IMR-90 (cell line): ENCODE results near the gene SOX6. TPM values are rescaled to one million over a fixed set of nuclear protein-coding genes. Genes with fewer than 3 reads are reported as not detected.
A peak's percentile ranks its signal among the peaks of the same experiment; 100 is the strongest.

ENCODE experiments used
- ATAC-seq: fragments of 200-7000 bp; cut with Tn5 transposase; 2 replicates; pipeline ENCODE4 v1.9.1; 2020; ENCODE audit warnings: low read depth, mild to moderate bottlenecking, moderate library complexity
- BruUV-seq: library from RNA; stranded (reverse); fragments of 400-500 nt; replicated peaks from 2 replicates; lab custom pipeline; 2021; lab: Mats Ljungman, UMichigan
- CTCF ChIA-PET: fragments of 300-600 bp; formaldehyde crosslinking; extraction: SDS; loops from one replicate; lab custom pipeline; 2021; ENCODE audit warnings: antibody characterized with exemption; lab: Yijun Ruan, JAX
- POLR2A ChIA-PET: fragments of 300-600 bp; sonication (Branson Sonifier 250); formaldehyde crosslinking; loops from one replicate; lab custom pipeline; 2022; ENCODE audit warnings: antibody characterized with exemption; ENCODE audit not compliant: unreplicated experiment; lab: Charles Lee
- DNase-seq: peaks from one replicate; pipeline ENCODE4 v3.0.0; 2013
- H2AFZ ChIP-seq: replicated peaks from 2 replicates; pipeline ENCODE3; 2013; ENCODE audit warnings: low read length, mild to moderate bottlenecking; ENCODE audit not compliant: poor library complexity
- H2AK5ac ChIP-seq: 2 replicates; pipeline ENCODE4 v1.6.1; 2013; ENCODE audit warnings: low read depth, low read length, inconsistent platforms
- H2AK9ac ChIP-seq: replicated peaks from 2 replicates; pipeline ENCODE3; 2013; ENCODE audit warnings: mild to moderate bottlenecking, low read depth, low read length, moderate library complexity; ENCODE audit not compliant: poor library complexity
- H2BK120ac ChIP-seq: 2 replicates; pipeline ENCODE4 v1.6.1; 2013; ENCODE audit warnings: low read depth, low read length, inconsistent platforms
- H2BK15ac ChIP-seq: 3 replicates; pipeline ENCODE4 v1.6.1; 2013; ENCODE audit warnings: low read depth, low read length, inconsistent platforms
- H2BK20ac ChIP-seq: 2 replicates; pipeline ENCODE4 v1.6.1; 2013; ENCODE audit warnings: low read depth, mild to moderate bottlenecking, inconsistent platforms, low read length, moderate library complexity
- H2BK5ac ChIP-seq: 2 replicates; pipeline ENCODE4 v1.6.1; 2013; ENCODE audit warnings: mild to moderate bottlenecking, low read depth, low read length, inconsistent platforms; ENCODE audit not compliant: poor library complexity, severe bottlenecking
- H3K14ac ChIP-seq: replicated peaks from 2 replicates; pipeline ENCODE4 v1.6.1; 2013; ENCODE audit warnings: low read depth, low read length, inconsistent platforms
- H3K18ac ChIP-seq: 2 replicates; pipeline ENCODE4 v1.6.1; 2013; ENCODE audit warnings: low read depth, low read length, control low read depth
- H3K23ac ChIP-seq: 2 replicates; pipeline ENCODE4 v1.6.1; 2013; ENCODE audit warnings: low read depth, low read length, inconsistent platforms
- H3K27ac ChIP-seq: 2 replicates; pipeline ENCODE4 v1.5.1; 2013; ENCODE audit warnings: mild to moderate bottlenecking, control low read depth, low read length; ENCODE audit not compliant: insufficient read depth
- H3K27me3 ChIP-seq: 2 replicates; pipeline ENCODE4 v1.6.1; 2013; ENCODE audit warnings: low read length; ENCODE audit not compliant: control insufficient read depth, insufficient read depth
- H3K36me3 ChIP-seq: 2 replicates; pipeline ENCODE4 v1.6.1; 2013; ENCODE audit warnings: low read length, mixed read lengths; ENCODE audit not compliant: control insufficient read depth, insufficient read depth
- H3K4ac ChIP-seq: 2 replicates; pipeline ENCODE4 v1.6.1; 2013; ENCODE audit warnings: low read depth, low read length, inconsistent platforms
- H3K4me1 ChIP-seq: 2 replicates; pipeline ENCODE4 v1.6.1; 2013; ENCODE audit warnings: low read length, mixed read lengths; ENCODE audit not compliant: control insufficient read depth, insufficient read depth
- H3K4me2 ChIP-seq: 2 replicates; pipeline ENCODE4 v1.6.1; 2013; ENCODE audit warnings: low read depth, mild to moderate bottlenecking, control low read depth, low read length, moderate library complexity
- H3K4me3 ChIP-seq: 2 replicates; pipeline ENCODE4 v1.5.1; 2013; ENCODE audit warnings: low read depth, mild to moderate bottlenecking, control low read depth, low read length, moderate library complexity; ENCODE audit not compliant: insufficient read depth
- H3K56ac ChIP-seq: 2 replicates; pipeline ENCODE4 v1.6.1; 2013; ENCODE audit warnings: low read length, inconsistent platforms; ENCODE audit not compliant: insufficient read depth; ENCODE audit errors: extremely low read depth
- H3K79me1 ChIP-seq, 2 experiments: 2 replicates each; pipeline ENCODE4 v1.6.1; 2013; ENCODE audit warnings: low read length in 2 of 2, inconsistent platforms in 1 of 2, low read depth in 1 of 2
- H3K9ac ChIP-seq: 2 replicates; pipeline ENCODE4 v1.6.1; 2013; ENCODE audit warnings: low read depth, low read length, control low read depth
- H3K9me1 ChIP-seq: 2 replicates; pipeline ENCODE4 v1.6.1; 2013; ENCODE audit warnings: low read length, inconsistent platforms; ENCODE audit not compliant: insufficient read depth
- H3K9me3 ChIP-seq: 2 replicates; pipeline ENCODE4 v1.6.1; 2013; ENCODE audit warnings: low read length; ENCODE audit not compliant: control insufficient read depth, insufficient read depth
- H4K20me1 ChIP-seq: 2 replicates; pipeline ENCODE4 v1.6.1; 2013; ENCODE audit warnings: low read length, inconsistent platforms; ENCODE audit not compliant: insufficient read depth
- H4K5ac ChIP-seq: 2 replicates; pipeline ENCODE4 v1.6.1; 2013; ENCODE audit warnings: mild to moderate bottlenecking, low read depth, low read length, control low read depth
- H4K8ac ChIP-seq, 2 experiments: 2 replicates each; pipeline ENCODE4 v1.6.1; 2013; ENCODE audit warnings: low read depth in 2 of 2, low read length in 2 of 2, control low read depth in 1 of 2, inconsistent platforms in 1 of 2
- H4K91ac ChIP-seq: 2 replicates; pipeline ENCODE4 v1.6.1; 2013; ENCODE audit warnings: low read depth, low read length, inconsistent platforms; ENCODE audit not compliant: insufficient read depth
- ELK1 ChIP-seq: fragments of 150-350 bp; IDR thresholded peaks from 2 replicates; pipeline ENCODE4 v1.6.1; 2016; ENCODE audit warnings: low read depth, mild to moderate bottlenecking, low read length, moderate library complexity, borderline replicate concordance
- FOS ChIP-seq: fragments of 150-350 bp; IDR thresholded peaks from 2 replicates; pipeline ENCODE4 v1.6.1; 2016; ENCODE audit warnings: low read depth, low read length
- MAFK ChIP-seq: IDR thresholded peaks from 2 replicates; pipeline ENCODE4 v1.6.1; 2012; ENCODE audit warnings: low read depth, low read length, improper control_type of control experiment
- MAZ ChIP-seq: IDR thresholded peaks from 2 replicates; pipeline ENCODE4 v1.6.1; 2012; ENCODE audit warnings: low read depth, mild to moderate bottlenecking, low read length, improper control_type of control experiment, moderate library complexity, borderline replicate concordance
- RCOR1 ChIP-seq: IDR thresholded peaks from 2 replicates; pipeline ENCODE4 v1.6.1; 2012; ENCODE audit warnings: mild to moderate bottlenecking, low read length, improper control_type of control experiment; ENCODE audit not compliant: insufficient replicate concordance
- SMC3 ChIP-seq: fragments of 150-350 bp; IDR thresholded peaks from 2 replicates; pipeline ENCODE4 v1.6.1; 2016; ENCODE audit warnings: low read depth, mild to moderate bottlenecking, antibody characterized with exemption, low read length, moderate library complexity
- WGBS, 2 experiments: methylation state at CpG; one replicate each; pipeline versions ENCODE4 v1.1.5 to v1.1.7; 2013; ENCODE audit warnings: missing lambda C conversion rate in 2 of 2; ENCODE audit not compliant: insufficient read length in 1 of 2; ENCODE audit errors: extremely low coverage in 2 of 2; 5-methylcytosine and 5-hydroxymethylcytosine counted together
- dilution Hi-C: fragments of 300-500 bp; cut with HindIII; formaldehyde crosslinking; loops from one replicate; pipeline ENCODE4 v1.14.3; 2018; ENCODE audit warnings: low sequenced_read_pairs; ENCODE audit not compliant: unreplicated experiment
- in situ Hi-C: fragments of 300-500 bp; cut with MboI; formaldehyde crosslinking; loops from 3 replicates; pipeline ENCODE4 v1.14.3; 2019; ENCODE audit warnings: low sequenced_read_pairs, inconsistent platforms, mixed read lengths
- intact Hi-C: fragments of 100-400 bp; cut with micrococcal nuclease; formaldehyde crosslinking; loops from 2 replicates; pipeline ENCODE4 v1.10.0; 2022
- polyA plus RNA-seq, 3 experiments: library from polyadenylated mRNA; depleted of rRNA; stranded (reverse); fragments of >200 nt; gene quantifications; 2 replicates each; pipeline ENCODE4 v1.2.3, GENCODE V29; 2012; ENCODE audit warnings: low replicate concordance in 1 of 3
- total RNA-seq: library from RNA; depleted of rRNA; stranded (reverse); fragments of >200 nt; gene quantifications from 2 replicates; pipeline ENCODE4 v1.2.3, GENCODE V29; 2012

SOX6 gene
- total and polyA plus RNA-seq, 2 of the 4 experiments (the other 2 are of a cell fraction) = 1.7 to 7.7 TPM

GRCh38 chr11:16169956-16170847, 186.1 kb downstream of the SOX6 start:
- Histone ChIP-seq H4K91ac (peak overlapping the region; percentile 12), H2BK5ac (peak overlapping the region; percentile 27), H3K36me3 (no peaks in the 10 kb centered on the region), H4K8ac (peak overlapping the region in 1 of 2 experiments; percentile 3; a peak in 1 of 4 replicates), H3K23ac (0 out of 2 replicates have a peak overlapping the region, but pooled peaks have one; percentile 59), H4K5ac (peak overlapping the region; percentile 67; the same call in 1 of the 2 replicates), H3K9me3 (no peaks in the 10 kb centered on the region), H3K9me1 (0 out of 2 replicates have a peak, but pooled peaks cover 4% of the 10 kb centered on the region), H3K4me2 (peak overlapping the region; percentile 24; the same call in 1 of the 2 replicates), H3K4me1 (peaks cover 6% of the 10 kb centered on the region), H2AK5ac (peak overlapping the region; percentile 43; the same call in 1 of the 2 replicates), H2BK120ac (peak overlapping the region; percentile 53; the same call in 1 of the 2 replicates), H3K9ac (no peak overlapping the region), H2AK9ac (no peak overlapping the region), H3K79me1 (0 out of 4 replicates have a peak, but pooled peaks cover 0 to 4% of the 10 kb centered on the region in 2 experiments), H3K27me3 (no peaks in the 10 kb centered on the region), H2BK15ac (peak overlapping the region; percentile 58; the same call in 2 of the 3 replicates), H2BK20ac (peak overlapping the region; percentile 9), H3K4me3 (no peak overlapping the region), H3K18ac (peak overlapping the region; percentile 89), H3K14ac (peak overlapping the region; percentile 5; the same call in 1 of the 2 replicates), H3K4ac (peak overlapping the region; percentile 2; the same call in 1 of the 2 replicates), H3K56ac (no peak overlapping the region), H2AFZ (no peak overlapping the region), H3K27ac (no peak overlapping the region), H4K20me1 (no peaks in the 10 kb centered on the region)
- POLR2A ChIA-PET = interaction anchor here (0.6 kb wide), 2 partner anchors 116 to 426 kb away, joined by 3 to 4 read pairs; no protein-coding TSS in a partner anchor
- intact Hi-C loops = no loop called here
- no TSS peak for BruUV-seq
- in situ Hi-C loops = no loop called here
- WGBS, 2 experiments = no CpG with 5 or more reads among the region's 7 CpGs
- dilution Hi-C loops = no loop called here
- ATAC-seq (no peak; the same call in 1 of the 2 replicates), DNase-seq (no peak)
- CTCF ChIA-PET = interaction anchor here (0.6 to 0.8 kb wide), 4 partner anchors 15 to 351 kb away, joined by 3 to 7 read pairs (median 4); no protein-coding TSS in a partner anchor
- TF ChIP-seq FOS = no peak
- TF ChIP-seq RCOR1 = no peak
- no peak for TF ChIP-seq SMC3
- no peak for TF ChIP-seq MAZ
- no peak for TF ChIP-seq ELK1
- no peak for TF ChIP-seq MAFK
